ENCODE measurements around the gene ZFYVE27.

GRCh38 chr10:97759158-97759887 is 22.4 kb downstream of the ZFYVE27 start:
- TF ChIP-seq CTCF (conservative IDR thresholded peaks at IDR 0.05 in 1 of 2, IDR thresholded peaks at IDR 0.05 in 1 of 2; ENCODE audit: extremely low read depth in 1 of 2, insufficient read depth in 1 of 2, low read depth in 1 of 2, low read length in 2 of 2), result peak; percentile 88 to 91
- no peak for TF ChIP-seq EZH2 (IDR thresholded peaks at IDR 0.05; ENCODE audit: borderline replicate concordance, low read length)
